GM19397 (cell line): ENCODE results near the gene AMIGO3.
"Not testable (repeated sequence)": the region's sequence is repeated elsewhere in the genome, so short reads cannot be mapped to it uniquely, and the experiment has no call there.

ENCODE experiments used
- ATAC-seq: cut with Tn5 transposase; IDR thresholded peaks from one replicate; pipeline ENCODE4 v1.9.1; 2021; ENCODE audit warnings: mild to moderate bottlenecking, moderate library complexity; ENCODE audit not compliant: unreplicated experiment

The AMIGO3 gene

GRCh38 chr3:49719214-49719884 is at the start of gene AMIGO3:
TSS of gene AMIGO3 (minus strand) at chr3:49719684. CDS start at chr3:49719465, 219 bp downstream.
- ATAC-seq = peak; percentile 33

GRCh38 chr3:49763981-49764380 is 44.5 kb upstream of the AMIGO3 start:
- ATAC-seq = no peak

GRCh38 chr3:49761661-49762060 is 42.2 kb upstream of the AMIGO3 start:
- ATAC-seq = no peak

GRCh38 chr3:49759226-49759625 is 39.7 kb upstream of the AMIGO3 start:
- no peak for ATAC-seq

- ATAC-seq = no peak
These were observed 37.7 kb upstream of the AMIGO3 start for GRCh38 chr3:49757197-49757596.

- ATAC-seq = no peak
These were observed 36.6 kb upstream of the AMIGO3 start for GRCh38 chr3:49756036-49756435.

- ATAC-seq = no peak
These were observed 35.1 kb upstream of the AMIGO3 start for GRCh38 chr3:49754536-49754935.

- ATAC-seq = no peak
These were observed 32.0 kb upstream of the AMIGO3 start for GRCh38 chr3:49751501-49751900.

- no peak for ATAC-seq
These were observed 30.6 kb upstream of the AMIGO3 start for GRCh38 chr3:49750056-49750455.

GRCh38 chr3:49748874-49749273 is 29.4 kb upstream of the AMIGO3 start:
- not testable (repeated sequence) for ATAC-seq

GRCh38 chr3:49747792-49748480 is 28.5 kb upstream of the AMIGO3 start:
- ATAC-seq = no peak

- no peak for ATAC-seq
These were observed 26.5 kb upstream of the AMIGO3 start for GRCh38 chr3:49745986-49746385.

- ATAC-seq = no peak
These were observed 20.9 kb upstream of the AMIGO3 start for GRCh38 chr3:49740427-49740826.

GRCh38 chr3:49738067-49738713 is 18.7 kb upstream of the AMIGO3 start:
- no peak for ATAC-seq

GRCh38 chr3:49734752-49735151 is 15.3 kb upstream of the AMIGO3 start:
- ATAC-seq = no peak

- ATAC-seq = no peak
These were observed 14.1 kb upstream of the AMIGO3 start for GRCh38 chr3:49733551-49733950.

GRCh38 chr3:49732597-49732996 is 13.1 kb upstream of the AMIGO3 start:
- no peak for ATAC-seq

GRCh38 chr3:49729966-49730609 is 10.6 kb upstream of the AMIGO3 start:
- no peak for ATAC-seq

GRCh38 chr3:49727924-49728361 is 8.5 kb upstream of the AMIGO3 start:
- ATAC-seq = no peak

- ATAC-seq = no peak
These were observed 7.9 kb upstream of the AMIGO3 start for GRCh38 chr3:49727154-49727923.
